ENCODE data around the gene PRXL2A.

- TF ChIP-seq REST (IDR thresholded peaks at IDR 0.05; ENCODE audit: insufficient read depth in 1 of 2, low read depth in 2 of 2, low read length in 2 of 2), result no peak
- TF ChIP-seq POLR2AphosphoS5 (IDR thresholded peaks at IDR 0.05; ENCODE audit: low read depth, low read length), result no peak
These were observed 42.8 kb upstream of the PRXL2A start for GRCh38 chr10:80365510-80365909.
